Activated CD4-positive, alpha-beta T cell treated with anti-CD3 and anti-CD28 coated beads, Interleukin-2, amount 10 ng/mL, durations not matched to agents 24 days and 14 days (primary cell): ENCODE results near the gene RALGAPB. TPM values are rescaled to one million over a fixed set of nuclear protein-coding genes. Genes with fewer than 3 reads are reported as not detected.
"Not testable (repeated sequence)": the region's sequence is repeated elsewhere in the genome, so short reads cannot be mapped to it uniquely, and the experiment has no call there.

ENCODE experiments used
- DNase-seq: peaks from one replicate; pipeline ENCODE4 v3.0.0; 2022
- H3K27ac Mint-ChIP-seq: one replicate; pipeline ENCODE4 v1.8.0; 2022; ENCODE audit warnings: mild to moderate bottlenecking, mixed read lengths
- H3K27me3 Mint-ChIP-seq: one replicate; pipeline ENCODE4 v1.8.0; 2022; ENCODE audit warnings: mixed read lengths
- H3K36me3 Mint-ChIP-seq: one replicate; pipeline ENCODE4 v1.8.0; 2022; ENCODE audit warnings: low read depth, mild to moderate bottlenecking, mixed read lengths
- H3K4me1 Mint-ChIP-seq: one replicate; pipeline ENCODE4 v1.8.0; 2021; ENCODE audit warnings: mixed read lengths
- H3K4me3 Mint-ChIP-seq: one replicate; pipeline ENCODE4 v1.8.0; 2022; ENCODE audit warnings: mild to moderate bottlenecking, moderate library complexity, mixed read lengths
- H3K9me3 Mint-ChIP-seq: one replicate; pipeline ENCODE4 v1.8.0; 2021; ENCODE audit warnings: mixed read lengths
- intact Hi-C: fragments of 100-400 bp; cut with micrococcal nuclease; formaldehyde crosslinking; loops from one replicate; pipeline ENCODE4 v1.15.1; 2023
- total RNA-seq: library from RNA; stranded (reverse); gene quantifications from 2 replicates; pipeline ENCODE4 v1.2.3, GENCODE V29; 2022

The RALGAPB gene
- total RNA-seq, 1 donor from 2014 or later = 29.8 TPM

DNA sequence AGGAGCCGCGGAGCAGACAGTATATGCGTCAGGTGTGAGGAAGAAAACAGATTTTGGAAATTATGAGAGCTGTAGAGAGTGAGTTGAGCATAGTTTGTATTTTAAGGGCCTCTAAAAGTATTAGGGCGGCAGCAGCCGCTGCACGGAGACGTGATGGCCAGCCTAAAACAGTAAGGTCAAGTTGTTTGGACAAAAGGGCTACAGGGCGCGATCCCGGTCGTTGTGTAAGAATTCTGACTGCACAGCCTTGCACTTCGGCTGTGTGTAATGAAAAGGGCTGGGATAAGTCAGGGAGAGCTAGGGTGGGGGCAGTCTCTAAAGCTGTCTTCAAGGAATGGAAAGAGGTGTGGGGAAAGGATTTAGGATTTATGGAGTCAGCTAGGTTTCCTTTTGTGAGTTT is 121.6 kb downstream of the RALGAPB start:
- H3K9me3 Mint-ChIP-seq, intact Hi-C loops, DNase-seq, H3K4me1 Mint-ChIP-seq, H3K27ac Mint-ChIP-seq, H3K36me3 Mint-ChIP-seq, H3K4me3 Mint-ChIP-seq, H3K27me3 Mint-ChIP-seq: not testable (repeated sequence)

DNA sequence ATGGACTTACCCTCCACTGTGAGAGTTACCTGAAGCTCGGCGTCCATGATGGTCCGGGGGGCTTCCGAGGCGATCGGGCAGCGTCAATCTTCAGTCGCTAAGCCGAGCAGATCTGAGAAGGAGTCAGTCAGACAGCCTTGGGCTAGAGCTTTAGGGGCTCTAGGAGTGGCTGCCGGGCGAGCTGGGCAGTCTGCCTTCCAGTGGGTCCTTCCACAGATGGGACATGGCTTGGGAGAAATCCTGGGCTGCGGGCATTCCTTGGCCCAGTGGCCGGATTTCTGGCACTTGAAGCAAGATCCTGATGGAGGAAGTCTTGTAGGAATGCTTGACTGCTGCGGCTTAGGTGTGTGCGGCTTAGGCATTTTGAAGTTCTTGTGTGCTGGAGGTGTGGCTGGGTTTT is 123.2 kb downstream of the RALGAPB start:
- H3K36me3 Mint-ChIP-seq, H3K4me1 Mint-ChIP-seq, H3K4me3 Mint-ChIP-seq, H3K9me3 Mint-ChIP-seq, DNase-seq, H3K27ac Mint-ChIP-seq, intact Hi-C loops: not testable (repeated sequence)
- H3K27me3 Mint-ChIP-seq = peaks cover 15% of the 10 kb centered on the region

DNA sequence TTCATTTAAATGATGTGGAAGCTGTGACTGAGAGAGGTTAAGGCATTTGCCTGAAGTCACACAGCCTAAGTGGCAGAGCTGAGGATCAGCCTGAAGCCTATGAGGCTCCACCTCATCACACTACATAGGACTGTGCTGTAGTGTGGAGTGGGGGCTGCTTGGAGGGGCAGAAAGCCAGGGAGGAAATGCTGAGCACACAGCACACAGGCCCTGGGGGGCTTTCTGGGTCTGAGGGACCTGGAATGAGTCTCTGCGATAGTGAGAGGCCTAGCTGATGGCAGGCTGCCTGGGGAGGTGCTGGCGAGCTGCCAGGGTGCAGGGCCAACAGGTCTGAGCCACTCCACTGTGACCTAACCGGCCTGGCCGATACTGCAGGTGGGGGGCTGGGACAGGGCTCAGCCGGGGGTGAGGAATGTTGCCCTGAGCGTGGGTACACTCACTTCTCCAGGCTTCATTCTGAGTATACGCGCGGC is 126.8 kb downstream of the RALGAPB start:
- DNase-seq = no peak
- Mint-ChIP-seq H3K4me3 (no peak overlapping the region), H3K9me3 (no peaks in the 10 kb centered on the region), H3K27ac (no peak overlapping the region), H3K4me1 (peaks cover 6% of the 10 kb centered on the region), H3K36me3 (no peaks in the 10 kb centered on the region), H3K27me3 (peaks cover 43% of the 10 kb centered on the region)
- intact Hi-C loops = no loop called here

DNA sequence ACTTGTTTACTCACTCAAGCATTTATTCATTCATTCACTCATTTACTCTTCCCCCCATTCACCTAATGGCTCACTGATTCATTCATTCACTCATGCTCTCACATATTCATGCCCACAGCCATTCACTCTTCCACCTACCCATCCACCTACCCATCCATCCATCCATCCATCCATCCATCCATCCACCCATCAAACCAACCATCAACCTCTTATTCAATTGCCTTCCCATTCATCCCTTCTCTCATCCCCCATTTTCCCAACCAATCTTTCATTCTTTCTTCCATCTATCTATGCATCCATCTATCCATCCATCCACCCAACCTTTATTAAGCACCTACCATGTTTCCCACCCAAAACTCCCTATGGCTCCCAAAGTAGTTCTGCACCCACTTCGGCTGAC is 127.4 kb downstream of the RALGAPB start:
- DNase-seq = no peak
- Mint-ChIP-seq H3K4me3 (no peak overlapping the region), H3K27me3 (peaks cover 46% of the 10 kb centered on the region), H3K4me1 (peaks cover 6% of the 10 kb centered on the region), H3K27ac (no peak overlapping the region), H3K36me3 (no peaks in the 10 kb centered on the region), H3K9me3 (no peaks in the 10 kb centered on the region)
- intact Hi-C loops = no loop called here

DNA sequence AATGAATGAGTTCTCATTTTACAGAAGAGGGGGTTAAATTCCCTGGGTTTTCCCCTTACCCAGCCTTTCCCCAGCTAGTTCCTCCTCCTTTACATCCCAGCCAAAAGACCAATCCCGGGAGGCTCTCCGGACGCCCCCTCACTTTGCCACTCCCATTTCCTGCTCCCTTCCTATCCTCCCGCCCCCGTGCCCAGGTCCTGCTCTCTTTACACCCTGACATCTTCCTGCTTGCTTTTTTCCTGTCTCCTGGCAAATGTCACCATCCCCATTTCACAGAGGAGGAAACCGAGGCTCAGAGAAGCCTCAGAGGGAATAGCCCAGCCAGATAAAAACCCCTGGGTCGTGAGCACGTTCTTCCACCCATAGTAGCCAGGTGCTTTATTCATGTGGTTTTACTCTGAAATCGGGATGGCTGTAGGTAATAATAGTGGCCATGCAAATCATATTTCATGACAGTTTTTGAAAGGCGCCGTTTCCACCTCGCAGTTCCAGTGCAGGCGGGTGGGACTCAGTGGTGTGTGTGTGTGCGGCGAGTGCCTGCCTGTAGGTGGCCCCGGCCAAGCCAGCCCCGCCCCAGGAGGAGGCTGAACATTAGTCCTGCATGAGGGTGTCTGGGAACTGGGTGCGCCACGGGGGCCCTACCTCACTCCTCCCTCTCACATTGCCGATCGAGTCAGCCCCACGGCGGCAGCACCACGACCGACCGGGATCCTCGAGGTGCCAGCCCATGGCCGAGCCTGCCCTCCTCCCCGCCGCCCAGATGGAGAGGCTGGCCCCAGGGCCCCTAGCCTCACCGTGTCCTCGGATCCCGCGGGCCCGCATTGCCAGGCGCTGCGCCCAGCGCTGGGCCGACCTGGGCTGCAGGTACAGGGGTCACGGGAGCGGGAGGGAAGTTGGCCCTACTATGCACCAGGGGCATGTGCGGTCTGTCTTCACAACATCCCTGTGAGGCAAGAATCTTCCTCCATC is 128.9 kb downstream of the RALGAPB start, which contains the start of gene ARHGAP40:
Gene ARHGAP40, plus strand, starts transcription at position 594 of the 969 bp plus-strand sequence.
- Mint-ChIP-seq H3K36me3 (no peaks in the 10 kb centered on the region), H3K4me1 (peaks cover 6% of the 10 kb centered on the region), H3K4me3 (peak within 1 kb of the TSS; percentile 7), H3K27me3 (peaks cover 56% of the 10 kb centered on the region), H3K27ac (no peak within 1 kb of the TSS), H3K9me3 (no peaks in the 10 kb centered on the region)
- intact Hi-C loops = no loop called here
- DNase-seq = peak; percentile 61

DNA sequence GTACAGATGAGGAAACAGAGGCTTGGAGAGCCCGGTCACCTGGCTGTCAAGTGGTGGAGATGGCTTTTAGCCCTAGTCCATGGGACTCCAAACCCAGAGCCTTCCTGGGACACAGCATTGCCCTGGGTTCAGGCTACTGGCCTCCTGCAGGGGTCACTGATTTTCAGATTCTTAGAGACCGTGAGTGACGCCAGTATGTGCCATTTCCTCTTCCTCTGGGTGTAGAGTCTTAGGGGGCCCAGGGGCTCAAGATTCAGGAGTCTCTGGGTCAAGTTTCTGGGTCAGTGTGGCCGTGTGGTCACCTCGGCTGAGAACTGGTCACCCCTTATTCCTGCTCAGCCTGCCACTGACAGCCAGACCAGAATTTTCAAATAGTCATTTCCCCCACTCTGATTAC is 129.5 kb downstream of the RALGAPB start:
- H3K36me3 Mint-ChIP-seq = no peaks in the 10 kb centered on the region
- H3K4me3 Mint-ChIP-seq = no peak overlapping the region
- DNase-seq = no peak
- peaks cover 59% of the 10 kb centered on the region for H3K27me3 Mint-ChIP-seq
- H3K27ac Mint-ChIP-seq = no peak overlapping the region
- H3K9me3 Mint-ChIP-seq = no peaks in the 10 kb centered on the region
- intact Hi-C loops = no loop called here
- H3K4me1 Mint-ChIP-seq = peaks cover 6% of the 10 kb centered on the region

DNA sequence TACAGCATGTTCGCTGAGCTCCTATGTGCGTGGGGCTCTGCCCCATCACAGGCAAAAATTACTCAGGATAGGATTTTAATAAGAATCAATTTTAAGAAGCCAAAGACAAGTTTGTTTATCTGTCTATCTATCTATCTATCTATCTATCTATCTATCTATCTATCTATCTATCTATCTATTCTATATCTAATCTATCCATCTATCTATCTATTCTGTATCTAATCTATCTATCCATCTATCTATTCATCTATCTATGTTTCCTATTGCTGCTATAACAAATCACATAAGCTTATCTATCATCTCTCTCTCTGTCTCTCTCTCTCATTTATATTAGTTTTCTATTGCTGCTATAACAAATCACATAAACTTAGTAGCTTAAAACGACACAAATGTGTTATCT is 130.6 kb downstream of the RALGAPB start:
- peaks cover 6% of the 10 kb centered on the region for H3K4me1 Mint-ChIP-seq
- H3K4me3 Mint-ChIP-seq = no peak overlapping the region
- DNase-seq = no peak
- H3K36me3 Mint-ChIP-seq = no peaks in the 10 kb centered on the region
- no peak overlapping the region for H3K27ac Mint-ChIP-seq
- peaks cover 58% of the 10 kb centered on the region for H3K27me3 Mint-ChIP-seq
- no peaks in the 10 kb centered on the region for H3K9me3 Mint-ChIP-seq
- intact Hi-C loops = no loop called here

DNA sequence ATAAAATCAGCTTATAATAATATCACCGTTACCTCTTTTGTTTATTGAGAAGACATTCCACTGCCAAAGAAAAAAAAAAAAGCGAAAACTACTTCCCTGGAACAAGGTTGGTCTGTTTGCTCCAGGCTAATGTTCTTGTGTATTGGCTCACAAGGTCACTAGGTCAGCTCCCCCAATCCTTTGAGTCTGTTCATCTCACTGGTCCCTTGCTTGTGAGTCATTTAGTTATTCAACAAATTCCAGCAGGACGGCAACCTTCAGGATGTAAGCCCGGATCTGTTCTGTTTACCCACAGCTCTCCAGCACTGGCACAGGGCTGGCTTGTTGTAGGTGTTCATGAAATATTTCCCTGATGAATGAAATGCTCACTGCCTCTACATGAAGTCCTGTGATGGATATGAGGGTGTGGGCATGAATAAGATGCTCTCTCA is 132.2 kb downstream of the RALGAPB start:
- H3K27ac Mint-ChIP-seq = no peak overlapping the region
- no peak for DNase-seq
- H3K36me3 Mint-ChIP-seq = no peaks in the 10 kb centered on the region
- H3K4me1 Mint-ChIP-seq = peaks cover 6% of the 10 kb centered on the region
- peaks cover 62% of the 10 kb centered on the region for H3K27me3 Mint-ChIP-seq
- no peaks in the 10 kb centered on the region for H3K9me3 Mint-ChIP-seq
- intact Hi-C loops = no loop called here
- no peak overlapping the region for H3K4me3 Mint-ChIP-seq

DNA sequence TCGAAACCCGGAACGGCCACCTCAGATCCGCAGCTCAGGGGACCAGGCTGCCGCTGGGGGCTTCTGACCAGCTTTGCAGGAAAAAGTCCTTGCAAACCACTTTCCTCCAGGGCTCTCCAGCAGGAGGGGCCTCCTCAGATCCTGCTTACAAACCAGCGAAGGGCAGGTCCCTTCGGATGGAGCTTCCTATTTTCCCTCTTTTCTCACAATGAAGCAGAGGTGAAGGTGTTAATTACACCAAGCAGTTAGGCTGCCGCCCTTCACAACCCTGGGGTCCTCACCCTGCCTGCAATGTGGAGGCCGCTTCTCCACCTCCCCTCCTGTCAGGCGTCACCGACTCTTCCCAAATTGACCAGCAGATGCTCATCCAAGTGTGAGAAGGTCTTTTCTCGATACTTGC is 134.7 kb downstream of the RALGAPB start:
- Mint-ChIP-seq H3K4me3 (no peak overlapping the region), H3K9me3 (no peaks in the 10 kb centered on the region), H3K4me1 (no peaks in the 10 kb centered on the region), H3K36me3 (no peaks in the 10 kb centered on the region), H3K27ac (no peak overlapping the region), H3K27me3 (peaks cover 46% of the 10 kb centered on the region)
- intact Hi-C loops = no loop called here
- DNase-seq = no peak

DNA sequence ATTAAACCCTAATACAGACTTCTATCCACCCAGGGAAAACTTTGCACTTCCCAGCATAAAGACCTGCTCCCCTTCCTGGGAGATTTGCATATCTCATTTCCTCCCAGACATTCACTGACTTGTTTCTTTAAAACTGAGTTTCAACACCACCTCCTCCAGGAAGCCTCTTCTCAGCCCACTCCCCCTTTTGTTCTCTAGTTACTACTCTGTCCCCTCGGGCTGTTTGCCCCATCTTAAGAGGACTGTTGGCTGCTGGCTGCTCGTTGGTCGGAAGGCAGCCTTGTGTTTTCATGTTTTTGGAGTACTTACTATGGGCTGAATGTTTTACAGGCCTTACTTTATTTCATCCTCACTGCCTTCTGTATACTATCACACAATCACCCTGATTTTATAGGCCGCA is 135.5 kb downstream of the RALGAPB start:
- Mint-ChIP-seq H3K9me3 (no peaks in the 10 kb centered on the region), H3K27me3 (peaks cover 39% of the 10 kb centered on the region), H3K4me1 (no peaks in the 10 kb centered on the region), H3K4me3 (no peak overlapping the region), H3K36me3 (no peaks in the 10 kb centered on the region), H3K27ac (no peak overlapping the region)
- no peak for DNase-seq
- intact Hi-C loops = no loop called here

DNA sequence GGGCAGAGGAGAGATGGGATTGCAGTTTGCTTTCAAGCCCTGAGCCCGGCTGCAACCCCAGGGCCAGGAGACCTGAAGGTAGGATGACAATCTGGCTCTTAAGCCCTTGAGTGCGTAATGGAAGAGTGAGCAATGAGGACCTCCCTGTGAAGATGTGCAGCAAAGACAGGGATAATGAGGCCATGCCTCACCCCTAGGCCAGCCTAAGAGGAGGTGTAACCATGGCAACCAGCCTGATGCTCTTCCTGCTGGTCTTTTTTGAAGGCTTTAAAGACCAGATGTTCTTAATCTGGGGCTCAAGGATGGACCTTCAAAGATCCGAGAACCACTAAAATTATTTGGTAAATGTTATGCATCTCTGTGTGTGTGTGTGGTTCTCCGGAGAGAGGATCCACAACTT is 137.2 kb downstream of the RALGAPB start:
- intact Hi-C loops = no loop called here
- Mint-ChIP-seq H3K36me3 (no peaks in the 10 kb centered on the region), H3K4me1 (no peaks in the 10 kb centered on the region), H3K27me3 (peaks cover 31% of the 10 kb centered on the region), H3K27ac (no peak overlapping the region), H3K4me3 (no peak overlapping the region), H3K9me3 (no peaks in the 10 kb centered on the region)
- no peak for DNase-seq

DNA sequence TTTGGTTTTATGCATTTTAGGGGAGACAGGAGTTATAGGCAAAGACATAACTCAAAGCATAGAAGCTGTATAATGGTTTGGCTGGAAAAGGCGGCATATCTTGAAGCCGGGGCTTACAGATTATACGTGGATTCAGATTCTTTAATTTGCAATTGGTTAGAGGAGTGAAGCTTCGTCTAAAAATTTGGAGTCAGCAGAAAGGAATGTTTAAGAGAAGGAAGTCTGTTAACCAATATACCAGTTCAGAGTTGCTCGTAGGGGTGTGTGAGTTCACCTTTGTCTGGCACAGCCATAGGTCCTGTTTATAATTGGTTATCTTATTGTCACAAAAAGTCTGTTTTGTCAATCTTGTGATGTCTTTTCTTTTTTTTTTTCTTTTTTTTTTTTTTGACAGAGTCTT is 137.9 kb downstream of the RALGAPB start:
- no peak overlapping the region for H3K4me3 Mint-ChIP-seq
- no peak overlapping the region for H3K27ac Mint-ChIP-seq
- H3K27me3 Mint-ChIP-seq = peaks cover 25% of the 10 kb centered on the region
- no peaks in the 10 kb centered on the region for H3K36me3 Mint-ChIP-seq
- no peak for DNase-seq
- H3K9me3 Mint-ChIP-seq = no peaks in the 10 kb centered on the region
- intact Hi-C loops = no loop called here
- no peaks in the 10 kb centered on the region for H3K4me1 Mint-ChIP-seq

DNA sequence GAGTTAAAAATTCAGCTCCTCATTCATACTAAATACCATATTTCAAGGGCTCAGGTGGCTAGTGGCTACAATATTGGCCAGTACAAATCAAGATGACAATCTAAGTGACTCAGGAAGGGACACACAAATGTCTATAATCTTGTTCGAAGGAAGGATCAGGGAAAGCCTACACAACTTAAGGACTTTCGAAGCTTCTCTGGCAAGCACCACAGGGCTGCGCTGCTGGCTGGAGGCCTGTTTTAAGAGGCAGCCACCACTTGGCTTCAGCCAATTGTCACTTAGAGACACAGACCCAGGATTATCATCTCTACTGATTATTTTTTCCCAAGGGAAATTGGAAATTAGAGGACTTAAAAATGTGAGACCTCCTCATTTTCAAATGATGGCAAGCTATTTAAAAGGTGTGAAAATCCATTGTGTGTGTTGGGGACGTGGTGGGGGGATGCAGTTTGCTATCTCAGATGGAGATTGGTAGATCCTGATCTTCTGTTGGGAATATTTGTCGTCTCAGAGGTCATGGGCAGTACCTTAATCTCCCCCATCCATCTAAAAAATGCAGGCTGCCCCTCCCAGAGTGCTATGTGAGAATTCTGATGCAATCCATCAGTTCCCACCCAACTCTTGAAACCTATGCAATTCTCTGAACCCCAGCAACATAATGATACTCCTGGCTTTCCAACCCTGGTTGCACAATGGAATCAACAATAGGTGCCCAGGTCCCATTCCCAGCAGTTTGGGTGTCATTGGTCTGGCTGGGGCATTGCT is 140.3 kb downstream of the RALGAPB start:
- intact Hi-C loops = no loop called here
- no peak overlapping the region for H3K27ac Mint-ChIP-seq
- H3K27me3 Mint-ChIP-seq = peaks cover 17% of the 10 kb centered on the region
- no peaks in the 10 kb centered on the region for H3K4me1 Mint-ChIP-seq
- H3K4me3 Mint-ChIP-seq = no peak overlapping the region
- no peak for DNase-seq
- no peaks in the 10 kb centered on the region for H3K36me3 Mint-ChIP-seq
- H3K9me3 Mint-ChIP-seq = no peaks in the 10 kb centered on the region

DNA sequence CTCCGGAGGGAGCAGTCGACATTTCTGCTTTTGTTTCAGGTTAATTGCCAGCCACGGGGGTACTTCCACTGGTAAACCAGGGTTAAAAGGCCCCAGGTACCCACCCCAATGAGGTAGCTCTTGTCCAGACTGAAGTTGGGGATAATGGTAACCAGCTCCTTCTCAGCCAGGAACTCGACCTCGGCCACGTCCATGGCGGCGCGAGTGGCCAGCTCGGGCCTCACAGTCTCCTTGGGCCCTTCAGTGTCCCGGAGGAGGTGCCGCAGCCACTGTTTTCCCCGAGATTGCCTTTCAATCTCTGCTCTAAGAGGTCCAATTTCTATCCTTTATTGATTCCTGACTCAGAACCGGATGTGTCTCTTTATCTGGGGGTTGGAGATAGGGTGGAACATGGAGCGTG is 142.6 kb downstream of the RALGAPB start:
- Mint-ChIP-seq H3K27me3 (peaks cover 15% of the 10 kb centered on the region), H3K27ac (no peak overlapping the region), H3K36me3 (no peaks in the 10 kb centered on the region), H3K4me3 (no peak overlapping the region), H3K4me1 (no peaks in the 10 kb centered on the region), H3K9me3 (no peaks in the 10 kb centered on the region)
- DNase-seq = no peak
- intact Hi-C loops = no loop called here
